HTERT RPE-1 (cell line): ENCODE data around the gene MAD1L1.

Experiments used
- in situ Hi-C: fragments of 300-500 bp; cut with MboI; formaldehyde crosslinking; loops from 4 replicates; pipeline ENCODE4 v1.14.3; 2020; ENCODE audit warnings: low sequenced_read_pairs

MAD1L1 gene

GRCh38 chr7:1907751-1908365 lies 324.9 kb downstream of the MAD1L1 start:
- in situ Hi-C loops: no loop called here

GRCh38 chr7:1906988-1907745 lies 325.6 kb downstream of the MAD1L1 start:
- in situ Hi-C loops: no loop called here

GRCh38 chr7:1906087-1906830 lies 326.5 kb downstream of the MAD1L1 start:
- in situ Hi-C loops: no loop called here

- in situ Hi-C loops: no loop called here
These were observed 330.4 kb downstream of the MAD1L1 start for GRCh38 chr7:1902231-1902855.

- in situ Hi-C loops: no loop called here
These were observed 331.1 kb downstream of the MAD1L1 start for GRCh38 chr7:1901431-1902210.

- in situ Hi-C loops: no loop called here
These were observed 331.9 kb downstream of the MAD1L1 start for GRCh38 chr7:1900847-1901246.

- in situ Hi-C loops: no loop called here
These were observed 332.6 kb downstream of the MAD1L1 start for GRCh38 chr7:1899951-1900762.

GRCh38 chr7:1899196-1899595 lies 333.5 kb downstream of the MAD1L1 start:
- in situ Hi-C loops: no loop called here

GRCh38 chr7:1898628-1899185 lies 334.0 kb downstream of the MAD1L1 start:
- in situ Hi-C loops: no loop called here

GRCh38 chr7:1897861-1898627 lies 334.7 kb downstream of the MAD1L1 start:
- in situ Hi-C loops: no loop called here

- in situ Hi-C loops: no loop called here
These were observed 335.5 kb downstream of the MAD1L1 start for GRCh38 chr7:1897076-1897860.

- in situ Hi-C loops: no loop called here
These were observed 336.9 kb downstream of the MAD1L1 start for GRCh38 chr7:1895664-1896515.

- in situ Hi-C loops: no loop called here
These were observed 337.7 kb downstream of the MAD1L1 start for GRCh38 chr7:1894906-1895663.

- in situ Hi-C loops: no loop called here
These were observed 338.3 kb downstream of the MAD1L1 start for GRCh38 chr7:1894313-1894900.

GRCh38 chr7:1893451-1893850 lies 339.3 kb downstream of the MAD1L1 start:
- in situ Hi-C loops: no loop called here

GRCh38 chr7:1893036-1893435 lies 339.7 kb downstream of the MAD1L1 start:
- in situ Hi-C loops: no loop called here
